HepG2 (cell line): ENCODE data around the gene CAMK1D. TPM values are rescaled to one million over a fixed set of nuclear protein-coding genes. Genes with fewer than 3 reads are reported as not detected.

Experiments
- ATAC-seq: fragments of 200-7000 bp; cut with Tn5 transposase; 3 replicates; pipeline ENCODE4 v1.9.1; 2020; ENCODE audit warnings: mild to moderate bottlenecking, moderate library complexity
- BruUV-seq: library from RNA; stranded (reverse); fragments of 400-500 nt; replicated peaks from 2 replicates; lab custom pipeline; 2021; lab: Mats Ljungman, UMichigan
- CTCF ChIA-PET: fragments of 300-600 bp; formaldehyde crosslinking; extraction: SDS; loops from one replicate; lab custom pipeline; 2021; ENCODE audit warnings: low total read pairs, inconsistent platforms, low intra/inter-chr PET ratio; lab: Yijun Ruan, JAX
- POLR2A ChIA-PET: fragments of 350-600 bp; sonication (Branson Sonifier 250); formaldehyde crosslinking; loops from one replicate; lab custom pipeline; 2020; ENCODE audit warnings: antibody characterized with exemption, inconsistent platforms; lab: Yijun Ruan, JAX
- DNase-seq: peaks from one replicate; pipeline ENCODE4 v3.0.0-alpha.2; 2015; ENCODE audit warnings: low spot score
- FAIRE-seq: peaks from 3 replicates; lab custom pipeline; 2011; peaks lifted over from hg19 to GRCh38; lab: Jason Lieb, UNC
- H2AFZ ChIP-seq: one replicate; pipeline ENCODE4 v1.6.1; 2011; ENCODE audit warnings: low read length, inconsistent platforms
- H3K27ac ChIP-seq: fragments of 300-600 bp; 3 replicates; pipeline ENCODE4 v1.8.0; 2011; ENCODE audit warnings: mixed run types, mild to moderate bottlenecking, mixed read lengths, low read length, inconsistent platforms; ENCODE audit not compliant: insufficient read depth; ENCODE audit errors: extremely low read length
- H3K27me3 ChIP-seq, 2 experiments: fragments of 200-600 bp in 1 of 2; 2 replicates in 1 of 2; 3 replicates in 1 of 2; pipeline versions ENCODE4 v1.6.0 to v1.8.0; 2011; ENCODE audit warnings: low read length in 2 of 2, mild to moderate bottlenecking in 2 of 2, moderate library complexity in 2 of 2, inconsistent platforms in 1 of 2; ENCODE audit not compliant: insufficient read depth in 2 of 2, control insufficient read depth in 1 of 2
- H3K36me3 ChIP-seq, 2 experiments: fragments of 200-600 bp in 1 of 2; replicated peaks in 1 of 2; 2 replicates in 1 of 2; 3 replicates in 1 of 2; pipeline versions ENCODE4 v1.5.1 to v1.8.0; 2011; ENCODE audit warnings: low read length in 2 of 2, inconsistent platforms in 1 of 2; ENCODE audit not compliant: insufficient read depth in 2 of 2, control insufficient read depth in 1 of 2
- H3K4me1 ChIP-seq: 2 replicates; pipeline ENCODE4 v1.5.1; 2012; ENCODE audit warnings: low read length, inconsistent platforms; ENCODE audit not compliant: insufficient read depth
- H3K4me2 ChIP-seq: 2 replicates; pipeline ENCODE4 v1.6.0; 2011; ENCODE audit warnings: low read depth, low read length, inconsistent platforms
- H3K4me3 ChIP-seq, 3 experiments: fragments of 200-600 bp in 1 of 3; sonication (generic), shearing (Covaris generic) in 1 of 3; replicated peaks in 1 of 3; 2 replicates each; pipeline ENCODE4 v1.5.1; 2011 to 2016; ENCODE audit warnings: low read length in 3 of 3, inconsistent platforms in 2 of 3, low read depth in 2 of 3, mild to moderate bottlenecking in 2 of 3, control low read depth in 1 of 3, mixed read lengths in 1 of 3; ENCODE audit not compliant: insufficient read depth in 1 of 3
- H3K79me2 ChIP-seq: one replicate; pipeline ENCODE4 v1.6.1; 2011; ENCODE audit warnings: low read length, inconsistent platforms; ENCODE audit not compliant: insufficient read depth
- H3K9ac ChIP-seq: 2 replicates; pipeline ENCODE4 v1.6.0; 2011; ENCODE audit warnings: mild to moderate bottlenecking, low read depth, low read length, inconsistent platforms; ENCODE audit not compliant: insufficient read depth
- H3K9me3 ChIP-seq: 2 replicates; pipeline ENCODE4 v1.5.1; 2012; ENCODE audit warnings: mild to moderate bottlenecking, low read length
- H4K20me1 ChIP-seq: 2 replicates; pipeline ENCODE4 v1.6.0; 2011; ENCODE audit warnings: inconsistent platforms, mild to moderate bottlenecking, low read length, moderate library complexity; ENCODE audit not compliant: insufficient read depth
- CHD4 ChIP-seq: fragments of 200-600 bp; sonication (generic); IDR thresholded peaks from 2 replicates; pipeline ENCODE4 v1.7.0; 2017; ENCODE audit warnings: mild to moderate bottlenecking, low read length, borderline replicate concordance
- FIP1L1 ChIP-seq: fragments of 200-400 bp; formaldehyde crosslinking; IDR thresholded peaks from 2 replicates; pipeline ENCODE4 v1.6.1; 2018; ENCODE audit warnings: low read depth, mild to moderate bottlenecking, low read length, moderate library complexity, borderline replicate concordance; ENCODE audit not compliant: insufficient read depth
- FOXJ3 ChIP-seq: sonication (generic); formaldehyde crosslinking; IDR thresholded peaks from 2 replicates; pipeline ENCODE4 v1.4.0; 2020; ENCODE audit warnings: missing genetic modification reagents, mild to moderate bottlenecking, borderline replicate concordance
- NR2F1 ChIP-seq, 2 experiments: fragments of 450-650 bp in 1 of 2; formaldehyde crosslinking in 1 of 2; IDR thresholded peaks; 2 replicates each; pipeline versions ENCODE4 v1.5.0 to v1.6.1; 2016 to 2020; ENCODE audit warnings: mild to moderate bottlenecking in 1 of 2, missing compliant biosample characterization in 1 of 2, missing genetic modification reagents in 1 of 2, moderate library complexity in 1 of 2
- PAF1 ChIP-seq: IDR thresholded peaks from 2 replicates; pipeline ENCODE4 v1.6.1; 2016; ENCODE audit warnings: missing genetic modification reagents, missing compliant biosample characterization
- RAD51 ChIP-seq: fragments of 450-650 bp; IDR thresholded peaks from 2 replicates; pipeline ENCODE4 v1.6.1; 2016; ENCODE audit warnings: borderline replicate concordance
- RBM39 ChIP-seq: fragments of 200-400 bp; formaldehyde crosslinking; IDR thresholded peaks from one replicate; pipeline ENCODE4 v1.6.1; 2018; ENCODE audit warnings: antibody characterized with exemption, mild to moderate bottlenecking, low read depth, low read length; ENCODE audit not compliant: poor library complexity, severe bottlenecking
- SIN3B ChIP-seq: fragments of 150-350 bp; IDR thresholded peaks from 2 replicates; pipeline ENCODE4 v1.6.1; 2014; ENCODE audit warnings: low read length
- SOX5 ChIP-seq: IDR thresholded peaks from 2 replicates; pipeline ENCODE4 v1.6.1; 2016; ENCODE audit warnings: borderline replicate concordance
- STAT5B ChIP-seq: sonication (generic); formaldehyde crosslinking; IDR thresholded peaks from 2 replicates; pipeline ENCODE4 v1.4.0; 2020; ENCODE audit warnings: missing genetic modification reagents
- THAP7 ChIP-seq: sonication (generic); formaldehyde crosslinking; IDR thresholded peaks from 2 replicates; pipeline ENCODE4 v1.8.1; 2023; ENCODE audit warnings: mild to moderate bottlenecking, missing genetic modification reagents
- U2AF2 ChIP-seq: fragments of 200-400 bp; formaldehyde crosslinking; IDR thresholded peaks from 2 replicates; pipeline ENCODE4 v1.6.1; 2017; ENCODE audit warnings: low read depth, mild to moderate bottlenecking, low read length
- ZBTB44 ChIP-seq: sonication (generic); formaldehyde crosslinking; IDR thresholded peaks from 2 replicates; pipeline ENCODE4 v1.4.0; 2020; ENCODE audit warnings: missing genetic modification reagents
- ZFP36L1 ChIP-seq: sonication (generic); formaldehyde crosslinking; IDR thresholded peaks from 2 replicates; pipeline ENCODE4 v1.8.0; 2022; ENCODE audit warnings: mild to moderate bottlenecking, missing genetic modification reagents, moderate library complexity
- ZNF317 ChIP-seq: sonication (generic); formaldehyde crosslinking; IDR thresholded peaks from 2 replicates; pipeline ENCODE4 v1.5.0; 2020; ENCODE audit warnings: mild to moderate bottlenecking, missing genetic modification reagents
- ZNF510 ChIP-seq: sonication (generic); formaldehyde crosslinking; IDR thresholded peaks from 2 replicates; pipeline ENCODE4 v1.4.0; 2020; ENCODE audit warnings: low read depth, mild to moderate bottlenecking, missing genetic modification reagents
- ZNF543 ChIP-seq: sonication (generic); formaldehyde crosslinking; IDR thresholded peaks from 2 replicates; pipeline ENCODE4 v1.4.0; 2020; ENCODE audit warnings: mild to moderate bottlenecking, missing genetic modification reagents
- ZNF710 ChIP-seq: sonication (generic); formaldehyde crosslinking; IDR thresholded peaks from 2 replicates; pipeline ENCODE4 v1.5.0; 2020; ENCODE audit warnings: mild to moderate bottlenecking, missing genetic modification reagents, borderline replicate concordance
- ZNF792 ChIP-seq: IDR thresholded peaks from 2 replicates; pipeline ENCODE4 v1.6.1; 2016
- WGBS: methylation state at CpG from one replicate; pipeline ENCODE4 v1.1.6; 2017; ENCODE audit warnings: low lambda C conversion rate; 5-methylcytosine and 5-hydroxymethylcytosine counted together
- in situ Hi-C: cut with HindIII; loops from 2 replicates; pipeline ENCODE4 v1.10.0; 2017; ENCODE audit warnings: low pct_unique_long_range_greater_than_20kb; ENCODE audit not compliant: extremely low pct_ligation_motif_present
- intact Hi-C: fragments of 100-400 bp; cut with micrococcal nuclease; formaldehyde crosslinking; loops from one replicate; pipeline ENCODE4 v1.10.0; 2022; ENCODE audit not compliant: unreplicated experiment
- polyA plus RNA-seq, 8 experiments: library from polyadenylated mRNA; depleted of rRNA in 3 of 8; stranded (reverse) in 7 of 8; unstranded in 1 of 8; fragments of >200 nt; fragmentation: Illumina TruSeq in 4 of 8; extraction: Trizol in 4 of 8; gene quantifications; 2 replicates each; pipeline versions ENCODE4 v1.2.1 to v1.2.3, GENCODE V29; 2011 to 2016; ENCODE audit warnings: low read depth in 4 of 8, missing spikeins in 1 of 8, mixed read lengths in 1 of 8; ENCODE audit not compliant: insufficient read depth in 1 of 8
- total RNA-seq, 5 experiments: library from RNA; depleted of rRNA; stranded (reverse); fragments of >200 nt; fragmentation: Illumina TruSeq; extraction: Trizol; gene quantifications; 2 replicates each; pipeline ENCODE4 v1.2.3, GENCODE V29; 2016; ENCODE audit warnings: low read depth in 1 of 5

Gene CAMK1D
- total and polyA plus RNA-seq, 2 of the 13 experiments (the other 11 are each of a cell fraction or from before 2014, with no cell fraction given), result under 0.01 TPM; not detected in 1

- H3K36me3 ChIP-seq, result no peaks in the 10 kb centered on the region
- in situ Hi-C loops, result no loop called here
- no peak for FAIRE-seq
- no peak overlapping the region for H2AFZ ChIP-seq
- H3K4me1 ChIP-seq, result 0 out of 2 replicates have a peak, but pooled peaks cover 10% of the 10 kb centered on the region
- TF ChIP-seq ZNF510 (CRISPR knock-in tag), result no peak
- TF ChIP-seq ZNF543 (CRISPR knock-in tag), result no peak
- TF ChIP-seq ZNF710 (CRISPR knock-in tag), result no peak
- no peak for TF ChIP-seq ZNF792 (CRISPR knock-in tag)
- TF ChIP-seq U2AF2, result no peak
- TF ChIP-seq STAT5B (CRISPR knock-in tag), result no peak
- no peak for TF ChIP-seq PAF1
- no peak for TF ChIP-seq SIN3B
- TF ChIP-seq THAP7 (CRISPR knock-in tag), result no peak
- TF ChIP-seq SOX5 (CRISPR knock-in tag), result no peak
- no peak for TF ChIP-seq RBM39
- TF ChIP-seq CHD4, result no peak
- TF ChIP-seq FIP1L1, result no peak
- TF ChIP-seq ZBTB44 (CRISPR knock-in tag), result no peak
- TF ChIP-seq FOXJ3 (CRISPR knock-in tag), result no peak
- no peak for TF ChIP-seq RAD51
- TF ChIP-seq ZFP36L1 (CRISPR knock-in tag), result no peak
- no peak for TF ChIP-seq ZNF317 (CRISPR knock-in tag)
- no peak for TF ChIP-seq NR2F1 (CRISPR knock-in tag; IDR thresholded peaks at IDR 0.05)
- TF ChIP-seq, all 625 proteins: peak for 0
- no peak overlapping the region for H3K4me2 ChIP-seq
- ATAC-seq, result no peak
- no peaks in the 10 kb centered on the region for H4K20me1 ChIP-seq
- no peak overlapping the region for H3K4me3 ChIP-seq
- ChIA-PET CTCF (no interaction called here), POLR2A (no interaction called here)
- no peak overlapping the region for H3K27ac ChIP-seq
- intact Hi-C loops, result no loop called here
- no peaks in the 10 kb centered on the region for H3K27me3 ChIP-seq
- 20% methylated on average over 4 of the region's 4 CpGs for WGBS
- H3K9ac ChIP-seq, result no peak overlapping the region
- H3K79me2 ChIP-seq, result no peaks in the 10 kb centered on the region
- no peaks in the 10 kb centered on the region for H3K9me3 ChIP-seq
- no peak for DNase-seq
- BruUV-seq, result no TSS peak
Measured at GRCh38 chr10:12459340-12459739, 110.0 kb downstream of the CAMK1D start.
